K562 (cell line): Measurements from ENCODE around the gene NTN1. TPM values are rescaled to one million over a fixed set of nuclear protein-coding genes. Genes with fewer than 3 reads are reported as not detected.

Experiments used
- ATAC-seq: fragments of 200-7000 bp; cut with Tn5 transposase; 3 replicates; pipeline ENCODE4 v1.9.1; 2020; ENCODE audit warnings: moderate library complexity
- BruUV-seq: library from RNA; stranded (reverse); fragments of 400-500 nt; replicated peaks from 2 replicates; lab custom pipeline; 2021; lab: Mats Ljungman, UMichigan
- CTCF ChIA-PET: fragments of 300-600 bp; formaldehyde crosslinking; extraction: SDS; loops from one replicate; lab custom pipeline; 2021; ENCODE audit warnings: low intra/inter-chr PET ratio; lab: Yijun Ruan, JAX
- POLR2A ChIA-PET: fragments of 300-600, 350-650 bp; sonication (Branson Sonifier 250); formaldehyde crosslinking; extraction: SDS; loops from one replicate; lab custom pipeline; 2021; ENCODE audit warnings: antibody characterized with exemption, inconsistent platforms; lab: Yijun Ruan, JAX
- DNase-seq, 4 experiments: peaks; one replicate each; pipeline versions ENCODE4 v3.0.0 to v3.0.0-alpha.2; 2011 to 2018; ENCODE audit warnings: low spot score in 3 of 4, mixed read lengths in 3 of 4; ENCODE audit errors: extremely low read depth in 1 of 4
- FAIRE-seq: peaks from 2 replicates; lab custom pipeline; 2011; peaks lifted over from hg19 to GRCh38; lab: Jason Lieb, UNC
- H2AFZ ChIP-seq: 2 replicates; pipeline ENCODE4 v1.6.0; 2011; ENCODE audit warnings: low read depth, low read length, control low read depth, inconsistent platforms
- H3K27ac ChIP-seq: fragments of 200-600 bp; 3 replicates; pipeline ENCODE4 v1.8.0; 2011; ENCODE audit warnings: low read depth, mild to moderate bottlenecking, control low read depth, inconsistent platforms, low read length, moderate library complexity, mixed read lengths; ENCODE audit errors: extremely low read depth
- H3K27me3 ChIP-seq, 2 experiments: fragments of 300-600 bp in 1 of 2; 2 replicates in 1 of 2; 3 replicates in 1 of 2; pipeline versions ENCODE4 v1.6.0 to v1.8.0; 2011; ENCODE audit warnings: inconsistent platforms in 2 of 2, low read length in 2 of 2, mild to moderate bottlenecking in 1 of 2, mixed read lengths in 1 of 2, moderate library complexity in 1 of 2; ENCODE audit not compliant: control insufficient read depth in 2 of 2, insufficient read depth in 2 of 2
- H3K36me3 ChIP-seq: fragments of 300-600 bp; 3 replicates; pipeline ENCODE4 v1.8.0; 2011; ENCODE audit warnings: mild to moderate bottlenecking, low read length, inconsistent platforms; ENCODE audit not compliant: control insufficient read depth, insufficient read depth
- H3K4me1 ChIP-seq, 2 experiments: fragments of 200-600 bp in 1 of 2; replicated peaks in 1 of 2; 2 replicates in 1 of 2; 3 replicates in 1 of 2; pipeline versions ENCODE4 v1.5.1 to v1.8.0; 2011; ENCODE audit warnings: inconsistent platforms in 2 of 2, low read length in 2 of 2, mild to moderate bottlenecking in 1 of 2, mixed read lengths in 1 of 2, moderate library complexity in 1 of 2; ENCODE audit not compliant: control insufficient read depth in 2 of 2, insufficient read depth in 2 of 2
- H3K4me2 ChIP-seq: 2 replicates; pipeline ENCODE4 v1.6.1; 2011; ENCODE audit warnings: low read length, control low read depth, inconsistent platforms, mixed read lengths; ENCODE audit not compliant: insufficient read depth
- H3K4me3 ChIP-seq: fragments of 200-600 bp; sonication (generic), shearing (Covaris generic); 2 replicates; pipeline ENCODE4 v1.5.1; 2016; ENCODE audit warnings: control low read depth, inconsistent platforms
- H3K79me2 ChIP-seq: fragments of 200-600 bp; 3 replicates; pipeline ENCODE4 v1.8.0; 2011; ENCODE audit warnings: low read length, inconsistent platforms; ENCODE audit not compliant: control insufficient read depth, insufficient read depth
- H3K9ac ChIP-seq, 2 experiments: 2 replicates each; pipeline versions ENCODE4 v1.6.0 to v1.6.1; 2011; ENCODE audit warnings: low read depth in 2 of 2, low read length in 2 of 2, control low read depth in 1 of 2, inconsistent platforms in 1 of 2, mild to moderate bottlenecking in 1 of 2, mixed read lengths in 1 of 2; ENCODE audit not compliant: insufficient read depth in 1 of 2
- H3K9me1 ChIP-seq: one replicate; pipeline ENCODE4 v1.6.0; 2011; ENCODE audit warnings: inconsistent platforms, mild to moderate bottlenecking, low read length, moderate library complexity; ENCODE audit not compliant: control insufficient read depth, insufficient read depth
- H3K9me3 ChIP-seq: replicated peaks from 2 replicates; pipeline ENCODE4 v1.5.1; 2011; ENCODE audit warnings: low read depth, low read length, inconsistent platforms; ENCODE audit not compliant: control insufficient read depth, insufficient read depth
- H4K20me1 ChIP-seq: replicated peaks from 2 replicates; pipeline ENCODE4 v1.6.1; 2011; ENCODE audit warnings: low read length, inconsistent platforms, mixed read lengths; ENCODE audit not compliant: control insufficient read depth, insufficient read depth
- CBX3 ChIP-seq, 2 experiments: IDR thresholded peaks; 1 replicate in 1 of 2; 2 replicates in 1 of 2; pipeline ENCODE4 v1.6.1; 2012; ENCODE audit warnings: inconsistent platforms in 2 of 2, low read length in 2 of 2, borderline replicate concordance in 1 of 2, control low read depth in 1 of 2
- MECOM ChIP-seq: fragments of 250-450 bp; sonication (Bioruptor Pico); IDR thresholded peaks from 2 replicates; pipeline ENCODE4 v1.8.0; 2022; ENCODE audit warnings: inconsistent platforms
- MEF2D ChIP-seq: conservative IDR thresholded peaks from 2 replicates; pipeline ENCODE4 v1.6.1; 2016; ENCODE audit warnings: low read depth, missing genetic modification characterization, missing compliant biosample characterization
- PTTG1 ChIP-seq: fragments of 450-650 bp; IDR thresholded peaks from 2 replicates; pipeline ENCODE4 v1.6.1; 2016; ENCODE audit warnings: low read depth, mild to moderate bottlenecking, missing genetic modification characterization, missing compliant biosample characterization
- SMARCA4 ChIP-seq: fragments of 450-650 bp; IDR thresholded peaks from 2 replicates; pipeline ENCODE4 v1.6.1; 2016
- TRIM28 ChIP-seq: fragments of 450-650 bp; IDR thresholded peaks from 2 replicates; pipeline ENCODE4 v1.6.1; 2017
- ZNF75A ChIP-seq: fragments of 450-650 bp; formaldehyde crosslinking; IDR thresholded peaks from 2 replicates; pipeline ENCODE4 v1.4.0; 2020; ENCODE audit warnings: mild to moderate bottlenecking
- WGBS: fragments of 100-300 bp; shearing (Covaris generic); methylation state at CpG from one replicate; pipeline ENCODE4 v1.1.6; 2016; ENCODE audit warnings: low coverage, mixed read lengths; ENCODE audit not compliant: insufficient coverage; ENCODE audit errors: missing lambda C conversion rate; 5-methylcytosine and 5-hydroxymethylcytosine counted together
- in situ Hi-C: fragments of 300-500 bp; cut with MboI; formaldehyde crosslinking; loops from 4 replicates; pipeline ENCODE4 v1.15.0; 2018; ENCODE audit warnings: inconsistent platforms, mixed read lengths
- intact Hi-C: fragments of 100-400 bp; cut with micrococcal nuclease; formaldehyde crosslinking; loops from 2 replicates; pipeline ENCODE4 v1.14.2; 2022
- polyA plus RNA-seq, 8 experiments: library from polyadenylated mRNA; depleted of rRNA in 4 of 8; stranded (reverse) in 5 of 8; unstranded in 3 of 8; fragments of >200 nt; fragmentation: Nextera tagmentation in 2 of 8; fragmentation: Illumina TruSeq in 1 of 8; extraction: Ambion mirVana in 2 of 8; extraction: Trizol in 1 of 8; gene quantifications; 2 replicates each; pipeline versions ENCODE4 v1.2.1 to v1.2.3, GENCODE V29; 2011 to 2014; ENCODE audit warnings: inconsistent platforms in 1 of 8, missing spikeins in 1 of 8
- total RNA-seq, 7 experiments: library from RNA; depleted of rRNA in 6 of 7; stranded (reverse); fragments of >200 nt in 6 of 7; fragmentation: Illumina TruSeq in 2 of 7; extraction: Trizol in 2 of 7; gene quantifications; 2 replicates each; pipeline versions ENCODE4 v1.2.1 to v1.2.3, GENCODE V29; 2011 to 2021; ENCODE audit warnings: low replicate concordance in 1 of 7
- TF ChIP-seq, protein P1 (sequence below): fragments of 450-650 bp; IDR thresholded peaks from 2 replicates; pipeline ENCODE4 v1.6.1; 2016; ENCODE audit warnings: mild to moderate bottlenecking, moderate library complexity
- TF ChIP-seq, protein P2 (sequence below): fragments of 250-450 bp; sonication (Bioruptor Pico); IDR thresholded peaks from 2 replicates; pipeline ENCODE4 v1.5.0; 2021; ENCODE audit warnings: mild to moderate bottlenecking, moderate library complexity

The NTN1 gene
- total and polyA plus RNA-seq, 9 of the 15 experiments (the other 6 are each of a cell fraction or from before 2014, with no cell fraction given), result 0.02 TPM; not detected in 8

DNA sequence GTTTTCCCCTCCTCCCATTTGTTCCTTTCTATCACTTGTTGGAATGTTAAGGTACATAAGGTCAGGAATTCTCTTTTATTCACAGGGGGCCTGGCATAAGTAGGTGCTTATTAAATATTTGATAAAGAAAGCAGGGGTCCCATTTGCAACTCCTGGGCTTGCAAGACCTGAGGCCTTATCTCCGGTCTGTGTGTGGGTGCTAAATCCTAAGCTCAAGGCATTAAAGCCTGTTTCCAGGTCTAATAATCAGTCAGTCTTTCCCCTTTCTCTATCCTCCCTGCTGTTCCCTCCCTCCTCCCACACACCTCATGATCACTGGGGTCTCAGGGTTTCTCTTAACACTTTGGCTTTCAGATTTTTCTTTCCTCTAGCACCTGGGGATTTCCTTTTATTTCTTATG lies 17.1 kb downstream of the NTN1 start:
- H3K4me2 ChIP-seq, result no peak overlapping the region
- no peak overlapping the region for H3K27ac ChIP-seq
- no peak overlapping the region for H3K9ac ChIP-seq
- no peaks in the 10 kb centered on the region for H3K27me3 ChIP-seq
- H3K79me2 ChIP-seq, result no peaks in the 10 kb centered on the region
- ChIA-PET CTCF (no interaction called here), POLR2A (interaction anchor here (0.7 kb wide), 1 partner anchor 449 kb away, joined by 3 read pairs; no protein-coding TSS in a partner anchor)
- in situ Hi-C loops (no loop called here), intact Hi-C loops (no loop called here)
- no peaks in the 10 kb centered on the region for H3K4me1 ChIP-seq
- no peak for DNase-seq
- H4K20me1 ChIP-seq, result no peaks in the 10 kb centered on the region
- 0% methylated on average over 1 of the region's 1 CpG for WGBS
- H3K9me1 ChIP-seq, result no peaks in the 10 kb centered on the region
- no TSS peak for BruUV-seq
- no peak for ATAC-seq
- H3K9me3 ChIP-seq, result no peaks in the 10 kb centered on the region
- H3K36me3 ChIP-seq, result no peaks in the 10 kb centered on the region
- no peak overlapping the region for H3K4me3 ChIP-seq
- no peak overlapping the region for H2AFZ ChIP-seq
- no peak for FAIRE-seq
- TF ChIP-seq SMARCA4 (no peak), PTTG1 (tag) (no peak), MECOM (CRISPR knock-in tag) (no peak), TRIM28 (no peak), CBX3 (IDR thresholded peaks at IDR 0.05; ENCODE audit: borderline replicate concordance in 1 of 2, low read length in 2 of 2) (no peak), MEF2D (tag) (no peak), ZNF75A (CRISPR knock-in tag) (no peak)
- TF ChIP-seq, protein P1, sequence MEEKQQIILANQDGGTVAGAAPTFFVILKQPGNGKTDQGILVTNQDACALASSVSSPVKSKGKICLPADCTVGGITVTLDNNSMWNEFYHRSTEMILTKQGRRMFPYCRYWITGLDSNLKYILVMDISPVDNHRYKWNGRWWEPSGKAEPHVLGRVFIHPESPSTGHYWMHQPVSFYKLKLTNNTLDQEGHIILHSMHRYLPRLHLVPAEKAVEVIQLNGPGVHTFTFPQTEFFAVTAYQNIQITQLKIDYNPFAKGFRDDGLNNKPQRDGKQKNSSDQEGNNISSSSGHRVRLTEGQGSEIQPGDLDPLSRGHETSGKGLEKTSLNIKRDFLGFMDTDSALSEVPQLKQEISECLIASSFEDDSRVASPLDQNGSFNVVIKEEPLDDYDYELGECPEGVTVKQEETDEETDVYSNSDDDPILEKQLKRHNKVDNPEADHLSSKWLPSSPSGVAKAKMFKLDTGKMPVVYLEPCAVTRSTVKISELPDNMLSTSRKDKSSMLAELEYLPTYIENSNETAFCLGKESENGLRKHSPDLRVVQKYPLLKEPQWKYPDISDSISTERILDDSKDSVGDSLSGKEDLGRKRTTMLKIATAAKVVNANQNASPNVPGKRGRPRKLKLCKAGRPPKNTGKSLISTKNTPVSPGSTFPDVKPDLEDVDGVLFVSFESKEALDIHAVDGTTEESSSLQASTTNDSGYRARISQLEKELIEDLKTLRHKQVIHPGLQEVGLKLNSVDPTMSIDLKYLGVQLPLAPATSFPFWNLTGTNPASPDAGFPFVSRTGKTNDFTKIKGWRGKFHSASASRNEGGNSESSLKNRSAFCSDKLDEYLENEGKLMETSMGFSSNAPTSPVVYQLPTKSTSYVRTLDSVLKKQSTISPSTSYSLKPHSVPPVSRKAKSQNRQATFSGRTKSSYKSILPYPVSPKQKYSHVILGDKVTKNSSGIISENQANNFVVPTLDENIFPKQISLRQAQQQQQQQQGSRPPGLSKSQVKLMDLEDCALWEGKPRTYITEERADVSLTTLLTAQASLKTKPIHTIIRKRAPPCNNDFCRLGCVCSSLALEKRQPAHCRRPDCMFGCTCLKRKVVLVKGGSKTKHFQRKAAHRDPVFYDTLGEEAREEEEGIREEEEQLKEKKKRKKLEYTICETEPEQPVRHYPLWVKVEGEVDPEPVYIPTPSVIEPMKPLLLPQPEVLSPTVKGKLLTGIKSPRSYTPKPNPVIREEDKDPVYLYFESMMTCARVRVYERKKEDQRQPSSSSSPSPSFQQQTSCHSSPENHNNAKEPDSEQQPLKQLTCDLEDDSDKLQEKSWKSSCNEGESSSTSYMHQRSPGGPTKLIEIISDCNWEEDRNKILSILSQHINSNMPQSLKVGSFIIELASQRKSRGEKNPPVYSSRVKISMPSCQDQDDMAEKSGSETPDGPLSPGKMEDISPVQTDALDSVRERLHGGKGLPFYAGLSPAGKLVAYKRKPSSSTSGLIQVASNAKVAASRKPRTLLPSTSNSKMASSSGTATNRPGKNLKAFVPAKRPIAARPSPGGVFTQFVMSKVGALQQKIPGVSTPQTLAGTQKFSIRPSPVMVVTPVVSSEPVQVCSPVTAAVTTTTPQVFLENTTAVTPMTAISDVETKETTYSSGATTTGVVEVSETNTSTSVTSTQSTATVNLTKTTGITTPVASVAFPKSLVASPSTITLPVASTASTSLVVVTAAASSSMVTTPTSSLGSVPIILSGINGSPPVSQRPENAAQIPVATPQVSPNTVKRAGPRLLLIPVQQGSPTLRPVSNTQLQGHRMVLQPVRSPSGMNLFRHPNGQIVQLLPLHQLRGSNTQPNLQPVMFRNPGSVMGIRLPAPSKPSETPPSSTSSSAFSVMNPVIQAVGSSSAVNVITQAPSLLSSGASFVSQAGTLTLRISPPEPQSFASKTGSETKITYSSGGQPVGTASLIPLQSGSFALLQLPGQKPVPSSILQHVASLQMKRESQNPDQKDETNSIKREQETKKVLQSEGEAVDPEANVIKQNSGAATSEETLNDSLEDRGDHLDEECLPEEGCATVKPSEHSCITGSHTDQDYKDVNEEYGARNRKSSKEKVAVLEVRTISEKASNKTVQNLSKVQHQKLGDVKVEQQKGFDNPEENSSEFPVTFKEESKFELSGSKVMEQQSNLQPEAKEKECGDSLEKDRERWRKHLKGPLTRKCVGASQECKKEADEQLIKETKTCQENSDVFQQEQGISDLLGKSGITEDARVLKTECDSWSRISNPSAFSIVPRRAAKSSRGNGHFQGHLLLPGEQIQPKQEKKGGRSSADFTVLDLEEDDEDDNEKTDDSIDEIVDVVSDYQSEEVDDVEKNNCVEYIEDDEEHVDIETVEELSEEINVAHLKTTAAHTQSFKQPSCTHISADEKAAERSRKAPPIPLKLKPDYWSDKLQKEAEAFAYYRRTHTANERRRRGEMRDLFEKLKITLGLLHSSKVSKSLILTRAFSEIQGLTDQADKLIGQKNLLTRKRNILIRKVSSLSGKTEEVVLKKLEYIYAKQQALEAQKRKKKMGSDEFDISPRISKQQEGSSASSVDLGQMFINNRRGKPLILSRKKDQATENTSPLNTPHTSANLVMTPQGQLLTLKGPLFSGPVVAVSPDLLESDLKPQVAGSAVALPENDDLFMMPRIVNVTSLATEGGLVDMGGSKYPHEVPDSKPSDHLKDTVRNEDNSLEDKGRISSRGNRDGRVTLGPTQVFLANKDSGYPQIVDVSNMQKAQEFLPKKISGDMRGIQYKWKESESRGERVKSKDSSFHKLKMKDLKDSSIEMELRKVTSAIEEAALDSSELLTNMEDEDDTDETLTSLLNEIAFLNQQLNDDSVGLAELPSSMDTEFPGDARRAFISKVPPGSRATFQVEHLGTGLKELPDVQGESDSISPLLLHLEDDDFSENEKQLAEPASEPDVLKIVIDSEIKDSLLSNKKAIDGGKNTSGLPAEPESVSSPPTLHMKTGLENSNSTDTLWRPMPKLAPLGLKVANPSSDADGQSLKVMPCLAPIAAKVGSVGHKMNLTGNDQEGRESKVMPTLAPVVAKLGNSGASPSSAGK, result no peak
- TF ChIP-seq, protein P2, sequence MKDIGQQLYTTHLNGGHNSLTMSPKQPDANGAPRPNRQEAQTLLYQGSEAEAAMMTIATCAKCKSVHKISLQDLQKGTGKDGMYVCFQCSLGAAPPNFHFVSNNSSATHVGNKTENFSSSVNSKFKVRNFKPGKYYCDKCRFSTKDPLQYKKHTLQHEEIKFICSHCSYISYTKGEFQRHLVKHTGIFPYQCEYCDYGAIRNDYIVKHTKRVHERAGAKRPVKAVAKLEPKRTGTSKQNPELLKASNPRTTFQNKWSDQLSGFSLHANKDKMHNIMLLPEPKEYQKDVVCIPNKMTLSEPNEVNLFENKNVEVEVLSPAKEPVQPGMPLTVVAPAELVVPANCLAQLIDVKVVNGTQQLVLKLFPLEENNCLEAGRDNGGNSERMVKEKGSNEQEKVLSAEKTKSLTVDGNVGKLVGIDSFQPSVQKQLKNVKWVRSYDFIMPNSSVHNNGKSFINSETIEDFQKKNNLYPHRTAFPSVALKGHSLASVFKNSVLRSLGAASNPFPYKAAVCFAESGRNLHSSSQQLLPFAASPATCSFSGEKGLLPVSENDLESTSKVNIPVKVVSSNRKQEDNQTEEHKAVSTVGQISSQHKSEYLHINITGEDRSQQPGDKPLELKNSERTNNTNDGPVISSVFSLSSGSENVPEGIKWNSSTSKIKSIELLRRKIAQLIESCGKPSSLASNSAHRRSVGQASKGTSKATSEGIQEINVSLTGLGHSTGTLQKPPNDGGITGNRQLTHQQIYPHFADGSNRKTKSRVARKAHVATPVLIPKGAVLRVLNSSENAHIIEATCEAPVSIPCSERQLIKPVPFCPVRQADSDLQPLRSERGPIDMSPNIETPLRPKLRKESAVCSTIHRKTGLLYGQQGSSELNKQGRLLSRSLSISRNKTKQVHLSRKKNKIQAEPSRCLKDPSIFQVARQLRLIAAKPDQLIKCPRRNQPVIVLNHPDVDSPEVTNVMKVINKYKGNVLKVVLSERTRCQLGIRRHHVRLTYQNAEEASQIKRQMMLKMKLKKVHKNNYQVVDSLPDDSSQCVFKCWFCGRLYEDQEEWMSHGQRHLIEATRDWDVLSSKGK (CRISPR knock-in tag), result no peak
